Nephron (organoid): ENCODE results near the gene OIP5.

Source experiments
- H3K27ac Mint-ChIP-seq, 3 experiments: 2 replicates each; pipeline ENCODE4 v1.8.0; 2020; ENCODE audit warnings: mixed read lengths in 3 of 3, mild to moderate bottlenecking in 2 of 3, moderate library complexity in 1 of 3
- H3K27me3 Mint-ChIP-seq: 2 replicates; pipeline ENCODE4 v1.8.0; 2021; ENCODE audit warnings: low read depth, mild to moderate bottlenecking, moderate library complexity, mixed read lengths
- H3K36me3 Mint-ChIP-seq: 2 replicates; pipeline ENCODE4 v1.8.0; 2020; ENCODE audit warnings: low read depth, mixed read lengths
- H3K4me1 Mint-ChIP-seq: 2 replicates; pipeline ENCODE4 v1.8.0; 2020; ENCODE audit warnings: mixed read lengths
- H3K4me3 Mint-ChIP-seq, 3 experiments: 2 replicates each; pipeline ENCODE4 v1.8.0; 2020; ENCODE audit warnings: mild to moderate bottlenecking in 3 of 3, mixed read lengths in 3 of 3, moderate library complexity in 2 of 3
- H3K9me3 Mint-ChIP-seq: 2 replicates; pipeline ENCODE4 v1.8.0; 2020; ENCODE audit warnings: mixed read lengths
- CTCF ChIP-seq, 3 experiments: fragments of 200-600 bp; sonication (generic); IDR thresholded peaks; one replicate each; pipeline ENCODE4 v1.5.0; 2021; ENCODE audit warnings: antibody characterized with exemption in 3 of 3; ENCODE audit not compliant: unreplicated experiment in 3 of 3

The OIP5 gene

GRCh38 chr15:41291065-41291631, 41.2 kb downstream of the OIP5 start:
- H3K36me3 Mint-ChIP-seq, result peaks cover 48% of the 10 kb centered on the region
- TF ChIP-seq CTCF (IDR thresholded peaks at IDR 0.05; ENCODE audit: unreplicated experiment in 3 of 3), result no peak
- H3K9me3 Mint-ChIP-seq, result no peaks in the 10 kb centered on the region
- H3K27me3 Mint-ChIP-seq, result no peaks in the 10 kb centered on the region
- H3K27ac Mint-ChIP-seq, result no peak overlapping the region
- no peak overlapping the region for H3K4me3 Mint-ChIP-seq
- no peaks in the 10 kb centered on the region for H3K4me1 Mint-ChIP-seq

GRCh38 chr15:41289953-41290352, 42.4 kb downstream of the OIP5 start:
- no peaks in the 10 kb centered on the region for H3K27me3 Mint-ChIP-seq
- peaks cover 8% of the 10 kb centered on the region for H3K4me1 Mint-ChIP-seq
- H3K27ac Mint-ChIP-seq, result no peak overlapping the region
- H3K9me3 Mint-ChIP-seq, result no peaks in the 10 kb centered on the region
- no peak overlapping the region for H3K4me3 Mint-ChIP-seq
- peaks cover 51% of the 10 kb centered on the region for H3K36me3 Mint-ChIP-seq
- no peak for TF ChIP-seq CTCF (IDR thresholded peaks at IDR 0.05; ENCODE audit: unreplicated experiment in 3 of 3)

- Mint-ChIP-seq H3K27ac (no peak overlapping the region), H3K27me3 (no peaks in the 10 kb centered on the region), H3K4me3 (no peak overlapping the region), H3K9me3 (no peaks in the 10 kb centered on the region), H3K4me1 (peaks cover 18% of the 10 kb centered on the region), H3K36me3 (peaks cover 46% of the 10 kb centered on the region)
- no peak for TF ChIP-seq CTCF (IDR thresholded peaks at IDR 0.05; ENCODE audit: unreplicated experiment in 3 of 3)
Measured at GRCh38 chr15:41288464-41288863, 43.9 kb downstream of the OIP5 start.

GRCh38 chr15:41286665-41287333, 45.6 kb downstream of the OIP5 start:
- no peak for TF ChIP-seq CTCF (IDR thresholded peaks at IDR 0.05; ENCODE audit: unreplicated experiment in 3 of 3)
- H3K27me3 Mint-ChIP-seq, result peaks cover 3% of the 10 kb centered on the region
- H3K4me1 Mint-ChIP-seq, result peaks cover 18% of the 10 kb centered on the region
- H3K36me3 Mint-ChIP-seq, result peaks cover 42% of the 10 kb centered on the region
- no peak overlapping the region for H3K27ac Mint-ChIP-seq
- peak overlapping the region; percentile 41 to 68 (median 62) for H3K4me3 Mint-ChIP-seq
- H3K9me3 Mint-ChIP-seq, result no peaks in the 10 kb centered on the region

GRCh38 chr15:41285285-41285684, 47.1 kb downstream of the OIP5 start:
- Mint-ChIP-seq H3K9me3 (no peaks in the 10 kb centered on the region), H3K36me3 (peaks cover 37% of the 10 kb centered on the region), H3K27me3 (peaks cover 3% of the 10 kb centered on the region), H3K4me3 (peak overlapping the region; percentile 99 to 100 (median 100)), H3K27ac (peak overlapping the region; percentile 92 to 98 (median 98)), H3K4me1 (peaks cover 18% of the 10 kb centered on the region)
- no peak for TF ChIP-seq CTCF (IDR thresholded peaks at IDR 0.05; ENCODE audit: unreplicated experiment in 3 of 3)
